ENCODE data around the gene CAMK2B.

DNA sequence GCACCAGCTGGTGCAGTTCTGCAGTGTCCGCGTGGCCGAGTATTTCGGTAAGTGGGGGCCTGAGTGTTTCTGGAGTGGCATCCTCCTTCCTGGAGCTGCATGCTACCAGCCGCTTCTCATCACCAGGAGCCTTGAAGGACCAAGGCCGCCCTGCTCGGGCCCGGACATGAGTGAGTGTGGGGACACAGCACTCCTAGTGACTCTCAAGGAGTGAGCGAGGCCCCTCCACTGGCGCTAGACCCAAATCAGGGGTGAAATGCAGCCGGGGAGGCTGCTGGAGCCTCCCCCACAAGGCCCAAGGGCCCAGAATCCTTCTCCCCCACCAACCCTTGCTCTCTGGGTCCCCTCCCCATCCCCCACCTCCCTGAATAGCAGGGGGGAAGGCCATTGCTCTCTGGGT is 48.0 kb downstream of the CAMK2B start:
- TF ChIP-seq GATA3 (IDR thresholded peaks at IDR 0.05; ENCODE audit: low read depth, low read length), result no peak
- no peak for TF ChIP-seq GATA2 (IDR thresholded peaks at IDR 0.05; ENCODE audit: low read depth, low read length)
